ENCODE measurements around the gene RC3H1.

DNA sequence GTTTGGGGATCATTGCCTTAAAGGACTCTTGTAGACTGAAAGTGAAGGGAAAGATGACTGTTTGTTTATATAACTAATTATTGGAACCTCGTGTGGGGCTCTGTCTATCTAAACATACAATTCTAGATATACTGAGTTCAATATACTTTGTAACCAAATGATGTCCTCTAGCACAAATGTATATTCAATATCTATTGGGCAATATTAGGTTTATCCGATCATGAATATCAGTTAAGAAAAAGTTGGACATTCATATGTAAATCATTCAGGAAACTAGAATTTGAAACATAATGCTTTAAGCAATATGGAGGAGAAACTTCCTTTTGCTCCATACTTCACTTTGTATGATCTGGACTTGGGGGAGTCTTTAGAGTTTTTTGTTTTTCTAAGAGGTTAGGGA is 8.9 kb upstream of the RC3H1 start:
- TF ChIP-seq SPI1 (IDR thresholded peaks at IDR 0.05; ENCODE audit: borderline replicate concordance, insufficient read depth, low read depth, low read length) (no peak), NRF1 (conservative IDR thresholded peaks at IDR 0.05; ENCODE audit: low read depth, low read length) (no peak), ZNF274 (IDR thresholded peaks at IDR 0.05; ENCODE audit: insufficient read depth, insufficient read length) (no peak), EZH2 (IDR thresholded peaks at IDR 0.05; ENCODE audit: borderline replicate concordance, control insufficient read depth, low read depth, low read length) (no peak), RCOR1 (conservative IDR thresholded peaks at IDR 0.05; ENCODE audit: low read depth, low read length) (no peak)
- TF ChIP-seq, protein P1, sequence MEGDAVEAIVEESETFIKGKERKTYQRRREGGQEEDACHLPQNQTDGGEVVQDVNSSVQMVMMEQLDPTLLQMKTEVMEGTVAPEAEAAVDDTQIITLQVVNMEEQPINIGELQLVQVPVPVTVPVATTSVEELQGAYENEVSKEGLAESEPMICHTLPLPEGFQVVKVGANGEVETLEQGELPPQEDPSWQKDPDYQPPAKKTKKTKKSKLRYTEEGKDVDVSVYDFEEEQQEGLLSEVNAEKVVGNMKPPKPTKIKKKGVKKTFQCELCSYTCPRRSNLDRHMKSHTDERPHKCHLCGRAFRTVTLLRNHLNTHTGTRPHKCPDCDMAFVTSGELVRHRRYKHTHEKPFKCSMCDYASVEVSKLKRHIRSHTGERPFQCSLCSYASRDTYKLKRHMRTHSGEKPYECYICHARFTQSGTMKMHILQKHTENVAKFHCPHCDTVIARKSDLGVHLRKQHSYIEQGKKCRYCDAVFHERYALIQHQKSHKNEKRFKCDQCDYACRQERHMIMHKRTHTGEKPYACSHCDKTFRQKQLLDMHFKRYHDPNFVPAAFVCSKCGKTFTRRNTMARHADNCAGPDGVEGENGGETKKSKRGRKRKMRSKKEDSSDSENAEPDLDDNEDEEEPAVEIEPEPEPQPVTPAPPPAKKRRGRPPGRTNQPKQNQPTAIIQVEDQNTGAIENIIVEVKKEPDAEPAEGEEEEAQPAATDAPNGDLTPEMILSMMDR (IDR thresholded peaks at IDR 0.05 in 2 of 3, conservative IDR thresholded peaks at IDR 0.05 in 1 of 3; ENCODE audit: control insufficient read depth in 2 of 3, extremely low read depth in 1 of 3, insufficient read depth in 1 of 3, low read depth in 3 of 3, low read length in 3 of 3): no peak
